ES-I3 (cell line): ENCODE results near the gene CAB39.
A peak's percentile ranks its signal among the peaks of the same experiment; 100 is the strongest.

Source experiments
- H3K36me3 ChIP-seq: 2 replicates; pipeline ENCODE4 v1.6.1; 2013; ENCODE audit warnings: mild to moderate bottlenecking, low read length, control low read depth, moderate library complexity; ENCODE audit not compliant: insufficient read depth
- H3K4me1 ChIP-seq: 2 replicates; pipeline ENCODE4 v1.6.1; 2013; ENCODE audit warnings: mild to moderate bottlenecking, control low read depth, low read length; ENCODE audit not compliant: insufficient read depth
- H3K9ac ChIP-seq: 2 replicates; pipeline ENCODE4 v1.6.1; 2013; ENCODE audit warnings: low read depth, mild to moderate bottlenecking, low read length, moderate library complexity
- H3K9me3 ChIP-seq: 2 replicates; pipeline ENCODE4 v1.6.1; 2013; ENCODE audit warnings: mild to moderate bottlenecking, low read length, moderate library complexity; ENCODE audit not compliant: control insufficient read depth, insufficient read depth

The CAB39 gene

DNA sequence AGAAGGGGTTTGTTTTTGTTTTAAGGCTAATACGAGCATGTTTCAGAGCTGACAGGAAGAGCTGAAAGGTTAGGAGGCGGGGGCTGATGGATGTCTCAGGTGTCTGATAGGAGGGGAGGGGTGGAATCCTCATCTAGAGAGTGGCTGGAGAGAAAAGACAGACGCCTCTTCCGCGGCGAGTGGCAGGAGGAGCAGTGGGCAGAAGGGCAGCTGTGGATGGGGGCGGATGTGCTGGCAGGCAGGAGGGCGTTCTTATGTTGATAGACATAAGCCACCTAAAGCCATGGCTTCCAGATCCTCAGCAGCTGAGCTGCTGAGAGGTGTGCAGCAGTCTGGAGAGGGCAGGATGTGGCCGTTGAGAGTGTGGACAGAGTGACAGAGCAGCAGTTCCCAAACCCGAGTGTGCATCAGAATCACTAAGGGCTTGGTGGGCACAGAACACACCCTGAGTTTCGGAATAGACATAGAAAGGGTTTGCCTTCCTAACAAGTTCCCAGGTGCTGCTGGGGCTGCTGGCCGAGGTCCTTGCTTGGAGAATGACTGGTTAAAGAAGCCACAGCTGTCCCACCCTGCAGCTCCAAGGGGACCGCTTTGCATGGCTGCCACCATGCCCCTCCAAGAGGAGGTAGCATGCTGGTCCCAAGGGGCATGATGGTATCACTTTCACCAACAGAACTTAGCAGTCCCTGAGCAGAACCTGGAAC is 149.1 kb downstream of the CAB39 start:
- no peaks in the 10 kb centered on the region for H3K36me3 ChIP-seq
- H3K4me1 ChIP-seq, result peaks cover 21% of the 10 kb centered on the region
- no peak overlapping the region for H3K9ac ChIP-seq
- no peaks in the 10 kb centered on the region for H3K9me3 ChIP-seq

DNA sequence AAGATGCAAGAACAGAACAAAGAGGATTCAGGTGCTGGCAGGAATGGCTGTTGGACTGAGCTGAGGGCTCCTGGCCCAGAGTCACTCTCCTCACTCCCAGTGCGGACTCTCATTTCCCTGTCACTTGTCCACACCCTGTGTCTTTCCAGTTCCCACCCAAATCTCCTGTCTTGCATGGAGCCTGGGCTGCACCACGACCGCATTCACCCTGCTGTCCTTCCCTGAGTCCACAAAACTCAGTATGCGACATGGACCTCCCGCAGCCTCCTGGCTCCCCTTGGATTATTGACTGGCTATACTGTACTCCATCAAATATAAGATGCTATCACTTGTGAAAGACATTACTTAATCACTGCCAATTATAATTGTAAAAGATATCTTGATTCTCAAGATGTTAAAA is 149.7 kb downstream of the CAB39 start:
- Histone ChIP-seq H3K4me1 (peaks cover 27% of the 10 kb centered on the region), H3K9me3 (no peaks in the 10 kb centered on the region), H3K36me3 (no peaks in the 10 kb centered on the region), H3K9ac (no peak overlapping the region)

DNA sequence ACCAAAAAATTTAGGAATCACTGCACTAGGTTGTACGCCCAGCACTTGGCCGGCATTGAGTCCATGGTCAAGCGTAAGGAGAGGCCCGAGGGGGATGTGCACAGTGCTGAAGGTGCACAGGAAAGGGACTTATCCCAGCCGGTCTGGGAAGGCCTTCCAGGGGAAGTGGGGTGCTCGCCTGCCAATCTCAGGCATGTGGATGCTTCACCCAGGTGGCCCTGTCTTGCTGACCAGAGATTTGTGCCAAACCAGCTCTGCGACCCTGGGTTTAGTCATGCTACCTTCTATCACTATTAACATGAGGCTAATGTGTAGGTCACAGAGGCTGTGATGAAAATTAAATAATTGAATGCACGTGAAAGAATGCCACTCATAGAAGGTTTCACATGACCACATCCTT is 150.4 kb downstream of the CAB39 start:
- no peaks in the 10 kb centered on the region for H3K36me3 ChIP-seq
- no peak overlapping the region for H3K9ac ChIP-seq
- no peaks in the 10 kb centered on the region for H3K9me3 ChIP-seq
- H3K4me1 ChIP-seq, result peaks cover 31% of the 10 kb centered on the region

DNA sequence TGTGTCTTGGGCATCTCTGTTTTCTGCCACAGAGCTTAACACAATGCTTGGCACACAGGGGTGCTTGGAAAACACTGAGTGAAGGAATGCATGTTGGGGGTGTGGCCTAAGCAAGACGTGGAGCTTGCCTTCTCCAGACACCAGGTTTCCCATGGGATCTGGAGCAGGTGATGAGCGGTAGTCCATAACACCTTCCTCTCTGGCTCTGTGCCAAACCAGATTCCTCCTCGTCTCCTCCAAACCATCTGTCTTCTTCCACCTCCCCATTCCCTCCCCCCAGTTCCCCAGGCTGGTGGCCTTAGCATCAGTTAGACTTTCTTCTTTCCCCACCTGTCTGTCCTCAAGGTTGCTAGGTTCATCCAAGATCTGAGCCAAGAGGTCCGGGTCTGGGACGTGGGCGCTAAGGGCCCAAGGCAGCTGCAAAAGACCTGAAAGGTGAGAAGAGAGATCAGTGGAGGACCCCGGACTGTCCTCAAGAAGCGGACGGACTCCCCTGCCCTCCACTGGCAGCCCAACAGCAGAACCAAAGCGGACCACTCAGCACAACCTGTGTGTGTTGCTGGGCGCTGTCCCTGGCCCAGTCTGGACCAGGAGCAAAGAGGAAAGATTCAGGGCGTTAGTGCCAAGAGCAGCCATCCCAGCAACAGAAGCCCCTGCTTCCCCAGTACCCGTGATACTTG is 150.9 kb downstream of the CAB39 start:
- peak overlapping the region; percentile 47 for H3K9ac ChIP-seq
- peaks cover 35% of the 10 kb centered on the region for H3K4me1 ChIP-seq
- no peaks in the 10 kb centered on the region for H3K36me3 ChIP-seq
- no peaks in the 10 kb centered on the region for H3K9me3 ChIP-seq

DNA sequence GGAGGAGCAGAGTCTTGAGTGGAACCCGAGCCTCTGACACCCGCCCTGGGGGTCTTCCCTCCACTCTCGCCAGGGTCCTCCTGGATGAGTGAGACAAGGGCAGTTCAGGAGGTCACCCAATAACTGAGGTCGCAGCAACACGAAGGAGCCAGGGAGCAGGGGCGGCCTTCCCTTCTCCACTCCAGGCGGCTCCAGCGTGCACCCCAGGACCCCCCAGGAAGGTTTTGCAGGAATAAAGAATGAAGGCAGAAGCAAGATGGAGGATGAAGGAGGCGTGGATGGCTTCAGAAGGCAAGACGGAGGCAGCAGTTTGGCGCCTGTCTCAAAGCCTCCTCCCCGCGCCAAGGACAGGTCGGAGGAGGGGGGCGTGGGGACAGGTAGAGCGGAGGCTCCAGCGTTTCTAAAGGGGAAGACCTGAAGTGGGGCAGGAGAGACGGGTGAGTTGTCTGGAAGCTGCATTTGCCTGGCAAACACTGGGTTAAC is 151.5 kb downstream of the CAB39 start:
- Histone ChIP-seq H3K9ac (peak overlapping the region; percentile 47), H3K36me3 (no peaks in the 10 kb centered on the region), H3K9me3 (no peaks in the 10 kb centered on the region), H3K4me1 (peaks cover 37% of the 10 kb centered on the region)

DNA sequence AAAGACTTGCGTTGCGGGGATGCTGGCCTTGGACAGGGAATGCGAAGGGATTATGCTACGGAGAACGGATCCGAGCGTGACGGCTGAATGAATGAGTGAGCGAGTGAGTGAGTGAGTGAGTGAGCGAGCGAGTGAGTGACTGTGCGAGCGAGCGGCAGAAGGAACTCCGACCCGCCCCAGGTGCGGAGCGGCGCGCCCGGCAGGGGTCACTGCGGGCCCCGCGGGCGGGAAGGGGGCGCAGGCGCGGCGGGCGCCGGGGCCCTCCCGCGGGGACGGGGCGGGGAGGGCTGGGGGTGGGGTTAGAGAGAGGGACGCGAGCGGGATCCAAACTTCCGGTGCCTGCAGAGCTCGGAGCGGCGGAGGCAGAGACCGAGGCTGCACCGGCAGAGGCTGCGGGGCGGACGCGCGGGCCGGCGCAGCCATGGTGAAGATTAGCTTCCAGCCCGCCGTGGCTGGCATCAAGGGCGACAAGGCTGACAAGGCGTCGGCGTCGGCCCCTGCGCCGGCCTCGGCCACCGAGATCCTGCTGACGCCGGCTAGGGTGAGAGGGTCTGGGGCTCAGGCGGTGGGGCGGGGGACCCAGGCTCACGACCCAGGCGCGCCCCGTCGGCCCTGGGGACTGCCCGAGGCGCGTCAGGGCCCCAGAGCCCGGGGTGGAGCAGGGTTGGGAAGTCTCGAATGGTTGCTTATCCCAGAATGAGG is 152.1 kb downstream of the CAB39 start, which contains the start of gene ITM2C:
TSS of gene ITM2C (plus strand) at position 338 of the 702 bp plus-strand sequence. CDS start at position 422, 84 bp downstream.
- Histone ChIP-seq H3K36me3 (no peaks in the 10 kb centered on the region), H3K9me3 (no peaks in the 10 kb centered on the region), H3K9ac (peak within 1 kb of the TSS; percentile 88), H3K4me1 (peaks cover 43% of the 10 kb centered on the region)

DNA sequence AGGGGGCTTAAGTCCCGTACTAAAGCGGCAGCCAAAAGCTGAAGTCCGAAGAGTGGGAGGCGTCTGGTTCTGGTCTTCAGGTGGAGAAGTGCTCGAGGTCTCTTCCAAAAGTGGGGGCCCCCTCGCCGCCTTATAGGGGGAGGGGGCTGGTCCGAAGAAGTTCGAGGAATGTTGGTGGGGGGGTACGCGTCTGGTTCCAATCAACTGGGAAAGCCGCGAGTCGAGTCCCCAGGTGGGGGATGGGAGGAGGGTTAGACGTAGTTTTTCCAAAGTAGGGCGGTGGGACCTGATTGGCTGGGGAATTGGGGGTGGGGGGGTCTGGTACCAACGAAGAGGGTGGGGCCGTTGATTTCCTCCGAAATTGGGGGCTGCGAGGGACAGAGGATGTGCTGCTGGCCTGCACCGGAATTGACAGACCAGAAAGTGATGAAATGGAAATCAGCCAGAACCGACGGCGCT is 152.7 kb downstream of the CAB39 start:
- Histone ChIP-seq H3K9me3 (no peaks in the 10 kb centered on the region), H3K36me3 (no peaks in the 10 kb centered on the region), H3K4me1 (peaks cover 48% of the 10 kb centered on the region), H3K9ac (peak overlapping the region; percentile 88)

DNA sequence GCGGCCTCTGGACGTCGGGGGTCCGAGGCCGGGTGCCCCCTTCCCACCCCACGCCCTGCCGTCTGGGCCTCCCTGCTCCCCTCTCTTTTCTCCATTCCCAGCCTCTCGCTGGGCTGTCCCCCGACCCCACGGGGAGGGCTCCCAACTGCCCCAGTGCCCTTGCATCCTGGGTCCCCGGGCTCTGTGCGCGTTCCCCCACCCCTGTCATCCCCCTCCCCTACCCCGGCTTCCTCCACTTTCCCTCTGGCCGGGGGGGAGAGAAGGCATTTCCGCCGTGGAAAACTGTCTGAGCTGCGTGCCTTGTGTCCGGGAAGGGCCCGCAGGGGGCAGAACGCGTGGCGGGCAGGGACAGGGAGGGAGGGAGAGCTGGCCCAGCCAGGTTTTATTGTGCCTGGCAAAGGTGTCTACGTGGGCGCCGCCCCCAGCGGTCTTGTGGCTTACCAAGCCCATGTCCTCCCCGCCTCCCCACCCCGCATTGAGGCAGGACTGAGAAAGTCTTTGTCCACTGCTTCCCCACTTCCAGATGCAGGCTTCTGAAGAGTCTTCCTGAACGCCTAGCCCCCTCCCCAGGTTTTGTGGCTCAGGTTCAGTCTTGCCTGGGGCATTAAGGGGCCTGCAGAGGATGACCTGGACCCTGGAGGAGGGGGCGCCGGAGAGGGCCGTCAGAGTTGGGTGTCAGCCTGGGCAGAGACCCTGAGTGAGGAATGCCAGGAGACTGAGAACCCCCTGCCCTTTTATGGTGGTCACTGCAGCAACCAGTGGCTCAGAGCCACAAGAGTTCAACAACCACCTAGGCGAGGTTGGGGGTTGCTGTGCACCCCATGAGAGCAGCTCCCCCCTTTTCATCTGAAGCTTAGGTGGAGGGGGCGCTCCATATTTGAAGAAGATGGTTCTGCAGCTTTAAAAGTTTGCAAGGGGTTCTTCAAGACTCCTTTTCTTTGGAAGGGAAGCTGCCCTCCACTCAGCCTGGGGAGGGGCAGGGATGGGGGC is 153.4 kb downstream of the CAB39 start:
- peaks cover 55% of the 10 kb centered on the region for H3K4me1 ChIP-seq

DNA sequence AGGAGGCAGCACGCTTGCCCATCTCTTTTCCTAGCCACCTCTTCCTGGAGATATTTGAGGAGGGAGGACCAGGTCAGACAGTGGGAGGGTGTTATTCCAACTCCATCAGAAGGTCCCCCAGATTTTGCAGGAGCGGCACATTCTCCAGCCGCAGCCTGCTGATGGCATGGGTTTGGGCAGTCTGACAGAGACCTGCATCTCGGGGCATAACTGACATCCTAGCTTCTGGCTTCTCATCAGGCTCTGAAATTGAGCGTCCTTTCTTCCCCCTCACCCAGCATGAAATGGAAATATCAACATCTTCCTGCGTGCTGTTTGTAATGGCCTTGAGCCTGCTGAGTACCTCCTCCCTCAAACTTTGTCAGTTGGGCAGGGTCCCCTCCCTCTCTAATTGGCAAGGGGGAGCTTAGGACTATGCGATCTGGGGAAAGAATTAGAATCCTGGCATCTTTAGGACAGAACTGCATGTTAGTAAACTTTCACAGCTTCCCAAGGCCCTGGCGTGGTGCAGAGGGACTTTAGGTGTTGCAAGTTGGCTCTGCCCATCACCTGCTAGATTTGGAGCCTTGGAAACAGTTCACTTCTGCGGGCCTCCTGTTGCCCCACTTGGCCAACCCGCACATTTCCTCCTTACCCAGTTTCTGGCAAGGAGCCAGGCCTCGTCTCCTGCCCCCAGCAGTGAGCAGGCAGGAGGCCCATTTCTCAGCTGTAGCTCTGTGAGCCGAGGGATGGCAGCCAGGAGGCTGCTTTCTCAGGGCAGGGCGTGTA is 154.3 kb downstream of the CAB39 start:
- H3K9ac ChIP-seq, result peak overlapping the region; percentile 88; the same call in 1 of the 2 replicates
- no peaks in the 10 kb centered on the region for H3K9me3 ChIP-seq
- H3K36me3 ChIP-seq, result no peaks in the 10 kb centered on the region
- H3K4me1 ChIP-seq, result peaks cover 53% of the 10 kb centered on the region

More for the DNA sequence above, 153.4 kb downstream of the CAB39 start:
- H3K36me3 ChIP-seq, result no peaks in the 10 kb centered on the region
- no peaks in the 10 kb centered on the region for H3K9me3 ChIP-seq
- peak overlapping the region; percentile 88 for H3K9ac ChIP-seq

DNA sequence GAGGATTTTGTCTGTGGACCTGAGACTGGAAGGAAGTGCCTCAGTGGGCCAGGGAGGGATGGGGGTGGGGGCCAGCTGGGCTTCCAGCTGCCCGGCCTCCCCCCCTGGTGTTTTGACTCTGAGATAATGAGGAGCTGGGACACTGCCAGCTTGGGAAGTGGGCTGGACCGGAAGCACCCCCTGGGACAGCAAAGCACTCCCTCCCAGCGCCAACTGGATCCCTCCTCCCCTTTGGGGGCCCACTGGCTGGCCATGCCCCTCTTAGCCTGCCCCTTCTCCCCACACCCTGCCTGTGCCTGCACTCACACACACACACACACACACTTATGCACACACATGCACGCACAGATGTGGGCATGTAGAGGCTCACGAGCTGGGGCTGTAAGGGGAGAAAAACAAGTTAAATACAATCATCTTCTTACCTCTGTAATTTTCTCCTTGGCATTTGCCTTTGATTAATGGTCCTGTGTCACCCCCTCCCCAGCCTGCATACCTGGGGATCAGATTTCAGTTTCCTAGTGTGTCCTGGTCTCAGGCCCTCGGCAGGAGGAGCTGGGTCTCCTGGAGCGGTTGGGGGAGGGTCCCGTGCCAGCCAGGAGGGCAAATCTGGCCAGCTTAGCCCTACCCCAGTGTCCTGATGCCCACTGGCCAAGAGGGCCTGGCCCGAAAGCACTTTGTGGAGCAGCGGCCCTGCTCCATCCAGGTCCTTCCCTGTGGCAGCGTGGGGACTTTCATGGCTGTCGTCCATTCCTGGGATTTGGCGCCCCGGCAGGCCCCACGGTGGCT is 155.7 kb downstream of the CAB39 start:
- H3K36me3 ChIP-seq, result no peaks in the 10 kb centered on the region
- H3K4me1 ChIP-seq, result peaks cover 53% of the 10 kb centered on the region
- no peaks in the 10 kb centered on the region for H3K9me3 ChIP-seq
- H3K9ac ChIP-seq, result peak overlapping the region; percentile 4; the same call in 1 of the 2 replicates

DNA sequence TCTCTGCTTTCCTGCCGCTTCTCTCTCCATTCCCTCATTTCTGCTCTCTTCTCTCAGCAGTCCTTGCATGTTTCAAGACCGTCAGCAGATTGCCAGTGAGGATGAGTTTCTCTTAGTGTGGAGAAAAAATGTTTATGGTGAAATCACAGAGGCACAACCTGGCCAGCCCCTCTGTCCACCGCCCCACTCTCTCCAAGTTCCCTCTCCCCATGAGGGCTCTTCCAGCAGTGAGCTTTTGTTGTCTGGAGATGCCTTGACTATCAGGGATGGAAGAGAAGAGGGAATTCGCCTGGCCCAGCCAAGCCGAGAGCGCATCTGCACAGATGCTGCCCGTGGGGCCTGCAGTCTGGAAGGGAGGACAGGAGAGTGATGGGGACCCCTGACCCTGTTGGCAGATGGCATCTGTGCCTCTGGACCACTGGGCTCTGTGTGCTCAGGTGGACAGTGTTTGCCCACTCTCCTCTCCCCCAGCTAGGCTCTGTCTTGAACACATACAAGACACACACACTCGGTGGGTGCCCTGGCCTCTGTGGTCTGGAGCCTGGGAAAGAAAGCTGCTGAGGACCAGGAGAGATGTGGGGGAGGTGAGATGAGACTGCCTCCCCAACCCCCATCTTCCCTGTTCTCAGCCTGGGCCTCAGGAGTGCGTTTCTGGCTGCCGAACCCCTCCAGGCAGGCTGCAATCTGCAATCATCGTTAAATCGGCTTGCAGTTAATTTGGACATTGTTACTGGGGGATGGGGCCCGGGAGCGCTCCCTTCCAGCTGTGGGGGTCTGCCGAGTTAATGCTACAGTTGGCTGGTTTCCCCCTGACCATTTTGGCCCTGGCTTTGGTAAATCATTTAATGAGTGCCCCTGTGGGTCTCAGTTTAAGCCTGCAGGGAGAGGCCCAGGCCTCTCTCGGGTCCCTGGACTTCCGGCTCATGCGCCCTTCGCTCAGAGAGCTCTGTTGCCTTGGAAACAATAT is 156.6 kb downstream of the CAB39 start:
- H3K36me3 ChIP-seq, result peaks cover under 1% of the 10 kb centered on the region; the same call in 1 of the 2 replicates
- H3K9me3 ChIP-seq, result no peaks in the 10 kb centered on the region
- H3K4me1 ChIP-seq, result peaks cover 48% of the 10 kb centered on the region
- H3K9ac ChIP-seq, result peak overlapping the region; percentile 4; the same call in 1 of the 2 replicates
